A673 (cell line): ENCODE data around the gene LTB4R2.
A peak's percentile ranks its signal among the peaks of the same experiment; 100 is the strongest.

Experiments used
- EZH2 ChIP-seq: fragments of 200-600 bp; sonication (generic); IDR thresholded peaks from 2 replicates; pipeline ENCODE4 v1.6.1; 2017; ENCODE audit warnings: borderline replicate concordance, low read depth, mild to moderate bottlenecking, mixed read lengths, antibody characterized with exemption, low read length; ENCODE audit not compliant: poor library complexity, severe bottlenecking
- TF ChIP-seq, protein P1 (sequence below): fragments of 300-800, 200-600 bp; sonication (generic); conservative IDR thresholded peaks from 2 replicates; pipeline ENCODE4 v1.5.1; 2017; ENCODE audit warnings: low read depth, mild to moderate bottlenecking, antibody characterized with exemption, low read length, moderate library complexity, mixed read lengths

- TF ChIP-seq, protein P1, sequence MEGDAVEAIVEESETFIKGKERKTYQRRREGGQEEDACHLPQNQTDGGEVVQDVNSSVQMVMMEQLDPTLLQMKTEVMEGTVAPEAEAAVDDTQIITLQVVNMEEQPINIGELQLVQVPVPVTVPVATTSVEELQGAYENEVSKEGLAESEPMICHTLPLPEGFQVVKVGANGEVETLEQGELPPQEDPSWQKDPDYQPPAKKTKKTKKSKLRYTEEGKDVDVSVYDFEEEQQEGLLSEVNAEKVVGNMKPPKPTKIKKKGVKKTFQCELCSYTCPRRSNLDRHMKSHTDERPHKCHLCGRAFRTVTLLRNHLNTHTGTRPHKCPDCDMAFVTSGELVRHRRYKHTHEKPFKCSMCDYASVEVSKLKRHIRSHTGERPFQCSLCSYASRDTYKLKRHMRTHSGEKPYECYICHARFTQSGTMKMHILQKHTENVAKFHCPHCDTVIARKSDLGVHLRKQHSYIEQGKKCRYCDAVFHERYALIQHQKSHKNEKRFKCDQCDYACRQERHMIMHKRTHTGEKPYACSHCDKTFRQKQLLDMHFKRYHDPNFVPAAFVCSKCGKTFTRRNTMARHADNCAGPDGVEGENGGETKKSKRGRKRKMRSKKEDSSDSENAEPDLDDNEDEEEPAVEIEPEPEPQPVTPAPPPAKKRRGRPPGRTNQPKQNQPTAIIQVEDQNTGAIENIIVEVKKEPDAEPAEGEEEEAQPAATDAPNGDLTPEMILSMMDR: peak; percentile 79
- no peak for TF ChIP-seq EZH2
These were observed 22.5 kb downstream of the LTB4R2 start for GRCh38 chr14:24332268-24332993.
